Measurements from ENCODE around the gene SGF29.
"Not testable (repeated sequence)": the region's sequence is repeated elsewhere in the genome, so short reads cannot be mapped to it uniquely, and the experiment has no call there.

Gene SGF29

DNA sequence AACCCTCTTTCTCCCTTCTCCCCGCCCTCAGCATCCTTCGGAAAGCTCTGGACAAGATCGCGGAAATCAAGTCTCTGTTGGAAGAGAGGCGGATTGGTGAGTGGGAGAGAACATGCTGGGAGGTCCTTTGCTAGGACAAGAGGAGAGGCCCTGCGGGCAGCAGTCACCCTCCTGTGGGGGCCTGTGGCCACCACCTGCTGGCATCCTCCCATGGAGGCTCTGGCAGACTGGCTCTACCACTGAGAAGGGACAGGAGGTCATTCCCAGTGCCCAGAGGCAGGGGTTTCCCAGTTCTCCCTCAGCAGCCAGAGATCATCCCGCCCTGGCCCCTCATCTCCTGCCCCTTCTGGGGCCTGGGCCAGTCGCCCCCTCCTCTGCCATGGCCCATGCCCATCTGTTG lies 35.3 kb downstream of the SGF29 start:
- DNase-seq (ENCODE audit: low read depth, low spot score), result no peak

DNA sequence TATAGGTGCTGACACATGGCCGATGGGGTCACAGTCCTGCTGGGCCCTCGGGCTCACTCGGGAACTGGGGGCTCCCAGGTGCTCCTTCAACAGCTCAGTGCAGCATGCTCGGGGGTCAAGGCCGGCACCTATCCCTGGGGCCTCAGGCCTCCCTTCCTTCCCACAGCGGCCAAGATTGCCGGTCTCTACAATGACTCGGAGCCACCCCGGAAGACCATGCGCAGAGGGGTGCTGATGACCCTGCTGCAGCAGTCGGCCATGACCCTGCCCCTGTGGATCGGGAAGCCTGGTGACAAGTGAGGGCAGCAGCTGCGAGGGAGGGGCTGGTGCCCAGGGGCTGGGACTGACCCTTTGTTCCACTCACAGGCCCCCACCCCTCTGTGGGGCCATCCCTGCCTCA lies 36.2 kb downstream of the SGF29 start:
- no peak overlapping the region for H3K4me3 ChIP-seq (ENCODE audit: low read length)
- DNase-seq (ENCODE audit: low read depth, low spot score), result no peak

More for the DNA sequence above, 35.3 kb downstream of the SGF29 start:
- no peak overlapping the region for H3K4me3 ChIP-seq (ENCODE audit: low read length)

DNA sequence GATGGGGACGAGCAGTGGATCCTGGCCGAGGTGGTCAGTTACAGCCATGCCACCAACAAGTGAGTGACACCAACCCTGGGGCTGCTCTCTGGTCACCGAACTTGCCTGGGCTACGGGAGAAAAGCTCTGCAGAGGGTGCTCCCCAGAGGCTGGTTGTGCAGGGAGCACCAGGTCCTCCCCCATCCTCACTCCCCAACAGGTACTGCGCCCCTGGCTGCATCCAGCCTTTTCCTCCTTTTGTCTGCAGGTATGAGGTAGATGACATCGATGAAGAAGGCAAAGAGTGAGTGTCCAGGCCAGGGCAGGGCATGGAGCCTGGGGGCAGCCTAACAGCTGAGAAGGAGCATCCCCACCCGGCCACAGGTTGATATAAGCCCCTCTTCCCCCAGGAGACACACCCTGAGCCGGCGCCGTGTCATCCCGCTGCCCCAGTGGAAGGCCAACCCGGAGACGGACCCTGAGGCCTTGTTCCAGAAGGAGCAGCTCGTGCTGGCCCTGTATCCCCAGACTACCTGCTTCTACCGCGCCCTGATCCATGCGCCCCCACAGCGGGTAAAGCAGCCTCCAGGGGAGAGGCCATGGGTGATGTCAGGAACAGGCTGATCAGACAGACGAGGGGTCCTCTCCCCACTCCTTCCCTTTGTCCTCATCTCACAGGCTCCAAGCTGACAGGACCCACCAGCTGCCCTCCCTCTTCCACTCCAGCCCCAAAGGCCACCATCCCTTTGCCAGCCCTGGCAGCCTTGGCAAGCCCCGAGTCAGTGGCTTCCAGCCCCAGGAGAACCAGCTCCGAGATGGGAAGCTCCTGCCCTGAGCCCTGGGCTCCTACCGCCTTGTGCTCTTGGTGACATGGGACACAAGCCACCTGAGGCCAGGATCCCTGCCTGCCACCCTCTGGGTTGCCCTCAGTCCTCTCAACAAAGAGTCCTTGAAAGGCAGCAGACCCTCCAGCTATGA lies 36.9 kb downstream of the SGF29 start:
- DNase-seq (ENCODE audit: low read depth, low spot score), result no peak

DNA sequence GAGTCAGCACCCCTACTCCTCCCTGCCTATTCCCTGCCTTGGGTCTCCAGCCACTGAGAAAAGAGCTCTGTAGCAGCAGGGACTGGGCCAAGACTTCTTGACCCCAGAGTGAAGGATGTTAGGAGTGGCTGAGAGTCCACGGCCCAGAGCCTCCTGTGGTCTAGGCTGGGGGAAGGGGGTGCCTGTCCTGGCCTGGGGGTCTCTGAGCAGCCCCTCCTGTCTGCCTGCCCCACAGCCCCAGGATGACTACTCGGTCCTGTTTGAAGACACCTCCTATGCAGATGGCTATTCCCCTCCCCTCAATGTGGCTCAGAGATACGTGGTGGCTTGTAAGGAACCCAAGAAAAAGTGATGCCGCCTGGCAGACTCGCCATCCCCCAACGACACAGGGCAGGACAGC lies 37.6 kb downstream of the SGF29 start:
- no peak overlapping the region for H3K4me3 ChIP-seq (ENCODE audit: low read length)
- DNase-seq (ENCODE audit: low read depth, low spot score), result no peak

More for the DNA sequence above, 36.9 kb downstream of the SGF29 start:
- H3K4me3 ChIP-seq (ENCODE audit: low read length), result no peak overlapping the region

DNA sequence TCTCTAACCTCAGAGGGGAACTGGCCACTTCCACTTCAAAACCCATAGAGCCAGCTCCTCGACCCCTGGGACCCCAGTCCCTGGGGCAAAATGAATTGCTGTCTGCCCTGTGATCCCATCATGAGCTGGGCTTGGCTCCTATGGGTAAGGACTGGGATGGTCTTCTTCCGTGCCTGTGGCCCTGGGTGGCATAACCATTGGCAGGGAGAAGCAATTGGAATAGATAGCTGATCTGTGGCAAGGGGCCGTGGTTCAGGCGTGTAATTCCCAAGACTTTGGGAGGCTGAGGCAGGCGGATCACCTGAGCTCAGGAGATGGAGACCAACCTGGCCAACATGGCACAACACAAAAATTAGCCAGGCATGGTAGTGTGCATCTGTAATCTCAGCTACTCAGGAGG lies 38.8 kb downstream of the SGF29 start:
- no peak for DNase-seq (ENCODE audit: low read depth, low spot score)
- H3K4me3 ChIP-seq (ENCODE audit: low read length), result no peak overlapping the region

DNA sequence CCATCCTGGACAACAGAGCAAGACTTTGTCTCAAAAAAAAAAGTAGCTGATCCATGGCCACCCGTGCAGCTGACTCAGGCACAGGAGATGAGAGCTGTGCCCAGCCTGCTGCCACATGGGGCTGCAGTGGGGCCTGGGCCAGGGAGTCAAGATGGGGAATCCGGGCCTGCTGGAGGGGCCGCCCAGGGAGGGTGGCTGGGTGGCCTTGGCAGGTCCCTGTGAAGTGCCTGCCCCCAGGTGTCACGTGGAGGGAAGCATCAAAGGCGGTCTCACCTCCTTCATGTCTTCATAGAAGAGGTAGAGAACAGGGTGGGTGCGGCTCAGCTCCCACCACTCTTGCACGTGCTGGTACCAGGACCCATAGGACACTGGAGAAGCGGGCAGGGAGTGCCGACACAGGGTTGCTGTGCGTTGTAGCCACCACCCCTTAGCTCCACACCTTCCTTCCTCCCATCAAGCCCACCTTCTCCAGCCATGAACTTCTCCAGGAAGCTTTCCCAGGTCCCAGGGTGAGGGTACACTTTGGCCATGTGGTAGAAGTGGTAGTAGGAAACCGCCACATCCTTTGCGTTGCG lies 39.3 kb downstream of the SGF29 start:
- no peak overlapping the region for H3K4me3 ChIP-seq (ENCODE audit: low read length)

DNA sequence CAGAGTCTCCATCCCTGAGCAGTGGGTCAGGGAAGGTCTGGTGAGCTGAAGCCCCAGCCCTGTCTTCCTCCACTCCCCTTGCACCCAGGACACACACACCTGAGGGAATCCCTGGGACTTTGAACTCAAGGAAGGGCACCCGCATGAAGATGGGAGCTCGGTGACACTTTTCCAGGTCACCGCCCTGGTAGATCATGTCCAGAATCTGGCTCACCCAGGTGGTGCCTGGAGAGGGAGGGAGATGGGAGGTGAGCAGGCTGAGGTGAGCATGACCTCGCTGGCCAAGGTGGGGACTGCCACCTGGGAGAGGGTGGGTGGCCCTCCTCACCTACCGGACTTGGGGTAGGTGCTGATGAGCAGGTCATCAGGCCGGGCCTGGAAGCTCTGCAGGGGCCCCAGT lies 41.7 kb downstream of the SGF29 start:
- H3K4me3 ChIP-seq (ENCODE audit: low read length); DNase-seq (ENCODE audit: low read depth, low spot score): not testable (repeated sequence)

More for the DNA sequence above, 39.3 kb downstream of the SGF29 start:
- no peak for DNase-seq (ENCODE audit: low read depth, low spot score)

DNA sequence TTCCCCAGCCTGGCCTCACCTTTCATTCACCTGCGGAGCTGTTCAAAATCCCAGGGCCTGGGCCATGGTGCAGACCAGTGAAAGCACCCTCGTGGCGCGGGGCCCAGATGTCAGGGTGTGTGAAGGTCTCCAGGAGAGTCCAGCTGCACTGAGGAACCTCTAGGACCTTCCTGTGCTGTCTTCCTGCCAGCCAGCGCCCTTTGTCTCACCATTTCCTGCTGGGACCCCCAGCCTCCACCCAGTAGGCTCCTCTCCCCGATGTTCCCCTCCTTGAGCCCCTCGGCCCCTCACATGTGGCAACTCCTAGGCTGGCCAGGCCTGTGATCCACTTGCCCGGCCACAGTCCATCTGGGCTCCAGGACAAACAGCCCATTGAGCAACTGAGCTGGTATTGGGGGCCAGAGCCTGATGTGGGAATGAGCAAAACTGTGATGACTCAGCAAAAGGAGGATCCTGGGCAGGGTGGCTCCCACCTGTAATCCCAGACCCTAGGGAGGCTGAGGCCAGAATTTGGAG lies 42.5 kb downstream of the SGF29 start:
- DNase-seq (ENCODE audit: low read depth, low spot score), result no peak
- no peak overlapping the region for H3K4me3 ChIP-seq (ENCODE audit: low read length)

DNA sequence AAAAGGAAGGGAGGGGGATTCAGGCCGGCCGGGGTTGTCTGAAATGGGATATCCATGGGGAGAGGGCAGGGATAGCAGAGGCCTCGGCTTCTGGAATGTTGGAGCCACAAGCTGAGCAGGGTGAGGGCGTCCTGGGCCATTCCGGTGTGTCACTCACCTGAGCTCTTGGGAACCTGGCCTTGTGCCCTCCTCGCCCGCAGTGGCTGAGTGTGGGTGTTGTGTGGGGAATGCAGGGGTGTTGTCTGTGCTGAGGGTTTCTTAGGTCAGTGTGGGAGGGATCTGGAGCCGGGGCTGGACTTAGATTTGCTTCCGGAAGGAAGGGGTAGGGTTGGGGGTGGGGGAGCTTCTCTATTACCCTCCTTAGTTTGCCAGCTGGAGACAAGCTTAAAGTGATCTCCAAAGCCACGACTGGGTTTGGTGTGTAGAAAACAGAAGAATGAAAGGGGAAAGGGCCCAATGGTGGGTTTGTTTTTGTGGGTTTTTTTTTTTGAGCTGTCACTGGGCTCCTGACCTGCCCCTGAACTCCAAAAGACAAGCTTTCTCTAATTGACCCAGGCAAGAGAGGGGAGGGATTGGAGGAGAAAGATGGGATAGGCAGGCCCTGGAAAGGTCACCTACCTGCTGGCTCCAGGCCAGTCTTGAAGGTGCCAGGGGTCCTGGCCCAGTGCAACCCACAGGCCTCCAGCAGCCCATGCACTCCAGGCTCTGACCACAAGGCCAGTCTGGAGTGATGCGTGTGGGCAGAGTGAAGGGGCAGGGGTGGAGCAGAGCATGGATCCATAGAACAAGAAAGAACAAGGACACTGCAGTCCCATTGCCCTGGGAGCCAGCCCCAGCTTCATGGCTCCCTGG lies 43.3 kb downstream of the SGF29 start, which contains the start of gene SULT1A2:
TSS of gene SULT1A2 (minus strand) at position 211 of the 852 bp plus-strand sequence. CDS start 1,120 bp downstream, outside the sequence.
- no peak for DNase-seq (ENCODE audit: low read depth, low spot score)
- no peak within 1 kb of the TSS for H3K4me3 ChIP-seq (ENCODE audit: low read length)

DNA sequence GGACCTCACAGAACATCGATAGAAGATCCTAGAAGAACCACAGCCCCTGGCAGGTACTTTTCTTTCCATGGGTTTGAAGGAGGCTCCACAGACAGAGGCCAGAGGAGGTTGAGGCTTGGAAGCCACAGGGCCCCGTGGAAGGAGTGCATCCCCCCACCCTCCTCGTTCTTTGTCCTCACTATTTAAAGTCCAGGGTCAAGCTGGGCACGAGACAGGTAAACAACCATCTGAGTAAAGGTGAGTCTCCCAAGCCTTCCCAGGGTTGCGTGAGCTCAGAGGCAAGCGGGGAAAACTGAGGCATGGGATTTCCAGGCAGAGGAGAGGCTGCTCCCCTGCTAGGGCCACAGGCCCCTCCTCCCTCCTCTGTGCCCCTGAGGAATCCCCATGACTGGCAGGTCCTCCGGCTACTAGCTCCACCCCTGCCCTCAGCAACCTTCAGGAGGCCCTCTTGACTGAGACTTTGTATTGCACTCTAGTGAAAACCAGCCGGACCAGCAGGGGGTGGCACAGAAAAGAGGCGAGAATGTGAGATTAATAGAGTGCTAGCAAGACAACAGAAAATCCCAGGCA lies 44.1 kb downstream of the SGF29 start:
- peak; percentile 60 for DNase-seq (ENCODE audit: low read depth, low spot score)

DNA sequence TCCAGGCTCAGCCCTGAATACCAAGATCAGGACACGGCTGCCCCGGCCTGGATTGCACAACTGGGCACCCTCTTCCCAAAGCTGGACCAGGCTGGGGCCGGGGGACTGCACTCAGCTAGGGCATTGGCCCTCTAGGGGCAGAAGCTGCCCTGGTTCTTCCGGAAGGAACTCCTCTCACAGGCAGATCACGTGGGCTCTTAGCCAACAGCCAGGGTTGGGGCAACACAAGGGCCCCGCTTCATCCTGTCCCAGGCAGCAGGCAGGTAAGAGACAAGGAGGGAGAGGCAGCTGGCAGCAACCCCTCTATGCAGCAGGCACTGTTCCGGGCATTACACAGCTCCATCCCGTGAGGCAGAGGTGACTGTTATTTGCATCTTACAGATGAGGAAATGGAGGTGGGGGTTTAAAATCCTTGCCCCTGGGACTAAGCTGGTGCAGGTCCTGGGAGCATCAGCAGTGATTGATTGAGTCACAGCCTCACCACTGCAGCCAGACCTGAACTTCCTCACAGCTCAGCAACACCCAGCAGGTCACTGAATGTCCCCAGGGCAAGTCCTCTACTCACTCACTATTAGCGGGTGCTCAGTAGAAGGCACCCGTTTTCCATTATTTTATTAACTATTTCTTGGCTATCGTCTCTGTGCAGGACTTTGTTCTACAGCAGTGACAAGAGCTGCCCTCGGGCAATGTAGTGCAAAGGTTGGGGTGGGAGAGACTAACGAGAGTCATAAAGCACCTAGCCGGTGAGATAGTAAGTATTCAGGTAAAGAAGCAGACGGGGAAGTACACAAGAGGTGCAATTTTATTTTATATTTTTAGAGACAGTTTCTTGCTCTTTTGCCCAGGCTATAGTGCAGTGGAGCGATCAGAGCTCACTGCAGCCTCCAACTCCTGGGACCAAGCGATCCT lies 45.9 kb downstream of the SGF29 start:
- H3K4me3 ChIP-seq (ENCODE audit: low read length); DNase-seq (ENCODE audit: low read depth, low spot score): not testable (repeated sequence)

More for the DNA sequence above, 44.1 kb downstream of the SGF29 start:
- H3K4me3 ChIP-seq (ENCODE audit: low read length), result no peak overlapping the region

DNA sequence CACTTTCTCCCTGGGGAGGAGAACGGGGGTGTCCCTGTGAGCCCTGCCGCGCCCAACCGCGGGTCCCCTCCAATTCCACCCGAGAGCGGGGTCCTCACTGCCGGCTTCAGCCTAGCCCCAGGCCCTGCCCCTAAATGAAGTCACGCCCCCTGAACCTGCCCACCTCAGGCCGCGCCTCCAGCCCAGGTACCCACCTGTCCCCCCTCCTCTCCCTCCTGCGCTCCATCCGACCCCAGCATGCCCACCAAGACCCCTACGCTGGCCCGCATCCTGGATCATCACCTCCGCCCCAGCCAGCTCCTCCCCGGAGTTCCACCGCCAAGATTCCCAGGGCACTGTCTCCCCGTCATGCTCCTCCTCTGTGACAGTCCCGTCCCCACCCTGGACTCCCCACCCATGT lies 47.2 kb downstream of the SGF29 start:
- H3K4me3 ChIP-seq (ENCODE audit: low read length); DNase-seq (ENCODE audit: low read depth, low spot score): not testable (repeated sequence)

DNA sequence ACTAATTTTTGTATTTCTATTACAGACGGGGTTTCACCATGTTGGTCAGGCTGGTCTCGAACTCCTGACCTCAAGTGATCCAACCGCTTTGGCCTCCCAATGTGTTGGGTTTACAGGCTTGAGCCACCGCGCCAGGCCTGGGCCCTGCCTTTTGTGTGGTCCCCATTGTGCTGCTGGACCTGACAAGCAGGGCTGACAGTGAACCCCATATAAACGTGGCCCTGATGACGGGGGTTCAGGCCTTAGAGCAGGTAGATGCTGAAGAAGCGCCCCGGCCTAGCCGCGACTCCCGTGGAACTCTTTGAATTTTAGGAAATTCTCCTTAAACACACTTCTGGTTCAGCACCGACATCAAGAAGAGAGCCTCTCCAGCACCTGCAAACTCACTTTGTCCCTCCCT lies 47.9 kb downstream of the SGF29 start:
- not testable (repeated sequence) for H3K4me3 ChIP-seq (ENCODE audit: low read length); DNase-seq (ENCODE audit: low read depth, low spot score)

DNA sequence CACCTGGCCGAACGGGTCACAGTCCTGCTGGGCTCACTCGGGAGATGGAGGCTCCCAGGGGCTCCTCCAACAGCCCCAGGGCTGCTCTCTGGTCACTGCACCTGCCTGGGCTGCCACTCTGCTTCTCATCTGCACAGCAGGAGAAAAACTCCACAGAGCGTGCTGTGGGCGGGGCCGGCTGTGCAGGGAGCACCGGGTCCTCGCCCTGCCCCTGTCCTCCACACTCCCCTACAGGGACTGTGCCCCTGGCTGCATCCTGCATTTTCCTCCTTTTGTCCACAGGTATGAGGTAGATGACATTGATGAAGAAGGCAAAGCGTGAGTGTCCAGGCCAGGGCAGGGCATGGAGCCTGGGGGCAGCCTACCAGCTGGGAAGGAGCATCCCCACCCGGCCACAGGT lies 48.3 kb downstream of the SGF29 start:
- not testable (repeated sequence) for H3K4me3 ChIP-seq (ENCODE audit: low read length); DNase-seq (ENCODE audit: low read depth, low spot score)

DNA sequence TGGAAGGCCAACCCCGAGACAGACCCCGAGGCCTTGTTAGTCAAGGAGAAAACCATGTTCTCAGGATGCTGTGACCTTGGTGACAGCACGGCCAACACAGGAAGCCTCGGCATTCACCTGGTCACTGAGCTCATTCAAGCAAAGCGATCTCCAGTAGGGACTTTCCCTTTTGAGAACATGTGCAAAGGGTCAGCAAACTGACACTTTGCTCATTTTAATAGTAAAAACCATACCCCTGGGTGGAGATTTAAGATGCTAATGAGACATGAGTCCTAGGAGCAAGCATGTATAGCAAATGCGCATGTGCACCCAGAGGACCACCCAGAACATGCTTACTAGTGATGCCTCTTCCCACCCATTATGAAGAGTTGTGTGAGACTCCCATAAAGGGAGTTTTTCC lies 48.8 kb downstream of the SGF29 start:
- DNase-seq (ENCODE audit: low read depth, low spot score), result no peak
- H3K4me3 ChIP-seq (ENCODE audit: low read length), result no peak overlapping the region

DNA sequence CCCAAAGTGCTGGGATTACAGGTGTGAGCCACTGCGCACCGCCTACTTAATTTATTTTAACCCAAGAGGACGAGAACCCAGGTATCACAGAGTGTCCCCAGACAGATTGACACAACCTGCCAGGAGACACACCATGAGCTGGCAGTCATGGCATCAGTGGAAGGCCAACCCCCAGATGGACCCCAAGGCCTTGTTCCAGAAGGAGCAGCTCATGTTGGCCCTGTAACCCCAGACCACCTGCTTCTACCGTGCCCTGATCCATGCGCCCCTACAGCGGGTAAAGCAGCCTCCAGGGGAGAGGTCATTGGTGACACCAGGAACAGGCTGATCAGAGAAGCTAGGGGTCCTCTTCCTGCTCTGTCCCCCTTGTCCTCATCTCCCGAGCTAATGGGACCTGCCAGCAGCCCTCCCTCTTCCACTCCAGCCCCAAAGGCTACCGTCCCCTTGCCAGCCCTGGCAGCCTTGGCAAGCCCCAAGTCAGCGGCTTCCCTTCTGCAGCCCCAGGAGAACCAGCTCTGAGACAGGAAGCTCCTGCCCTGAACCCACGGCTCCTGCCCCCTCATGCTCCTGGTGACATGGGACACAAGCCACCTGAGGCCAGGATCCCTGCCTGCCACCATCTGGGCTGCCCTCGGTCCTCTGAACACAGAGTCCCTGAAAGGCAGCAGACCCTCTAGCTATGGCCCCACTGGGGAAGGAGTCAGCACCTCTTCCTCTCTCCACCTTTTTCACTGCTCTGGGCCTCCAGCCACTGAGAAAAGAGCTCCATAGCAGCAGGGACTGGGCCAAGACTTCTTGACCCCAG lies 49.9 kb downstream of the SGF29 start:
- DNase-seq (ENCODE audit: low read depth, low spot score), result no peak
- H3K4me3 ChIP-seq (ENCODE audit: low read length), result no peak overlapping the region

DNA sequence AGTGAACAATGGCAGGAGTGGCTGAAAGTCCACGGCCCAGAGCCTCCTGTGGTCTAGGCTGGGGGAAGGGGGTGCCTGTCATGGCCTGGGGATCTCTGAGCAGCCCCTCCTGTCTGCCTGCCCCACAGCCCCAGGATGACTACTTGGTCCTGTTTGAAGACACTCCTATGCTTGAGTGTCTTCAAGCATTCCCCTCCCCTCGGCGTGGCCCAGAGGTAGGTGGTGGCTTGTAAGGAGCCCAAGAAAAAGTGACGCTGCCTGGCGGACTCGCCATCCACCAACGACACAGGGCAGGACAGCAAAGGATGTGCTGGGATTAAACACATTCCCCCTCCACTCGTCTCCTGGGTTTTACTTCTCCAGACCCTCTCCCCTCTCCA lies 50.5 kb downstream of the SGF29 start:
- DNase-seq (ENCODE audit: low read depth, low spot score), result no peak

More for the DNA sequence above, 50.5 kb downstream of the SGF29 start:
- H3K4me3 ChIP-seq (ENCODE audit: low read length), result no peak overlapping the region

All from Jurkat, Clone E6-1 (cell line).